HG03558 (cell line): Measurements from ENCODE around the gene HHIP.
A peak's percentile ranks its signal among the peaks of the same experiment; 100 is the strongest.

Source experiments
- ATAC-seq: cut with Tn5 transposase; IDR thresholded peaks from one replicate; pipeline ENCODE4 v1.9.1; 2021; ENCODE audit warnings: moderate number of reproducible peaks; ENCODE audit not compliant: unreplicated experiment; ENCODE audit errors: extremely low read depth

HHIP gene

GRCh38 chr4:144645631-144646522, at the start of gene HHIP:
Gene HHIP (plus strand): TSS chr4:144646156. CDS start chr4:144646676, 520 bp downstream.
- no peak for ATAC-seq

GRCh38 chr4:144597171-144597570, 48.8 kb upstream of the HHIP start:
- no peak for ATAC-seq

GRCh38 chr4:144599621-144600020, 46.3 kb upstream of the HHIP start:
- ATAC-seq, result no peak

- ATAC-seq, result no peak
Observed at GRCh38 chr4:144611850-144612249, 34.1 kb upstream of the HHIP start.

GRCh38 chr4:144614850-144615585, 30.9 kb upstream of the HHIP start:
- no peak for ATAC-seq

- ATAC-seq, result no peak
Observed at GRCh38 chr4:144621681-144622080, 24.3 kb upstream of the HHIP start.

- ATAC-seq, result no peak
Observed at GRCh38 chr4:144627663-144628076, 18.3 kb upstream of the HHIP start.

- no peak for ATAC-seq
Observed at GRCh38 chr4:144633215-144633614, 12.7 kb upstream of the HHIP start.

- peak; percentile 99 for ATAC-seq
Observed at GRCh38 chr4:144634978-144635747, 10.8 kb upstream of the HHIP start.

- no peak for ATAC-seq
Observed at GRCh38 chr4:144644368-144645101, 1.4 kb upstream of the HHIP start.

GRCh38 chr4:144645102-144645630, 790 bp upstream of the HHIP start:
- no peak for ATAC-seq

- ATAC-seq, result no peak
Observed at GRCh38 chr4:144646523-144647094, 653 bp downstream of the HHIP start.

- ATAC-seq, result no peak
Observed at GRCh38 chr4:144647095-144647561, 1.2 kb downstream of the HHIP start.

GRCh38 chr4:144647590-144647989, 1.6 kb downstream of the HHIP start:
- no peak for ATAC-seq

GRCh38 chr4:144648042-144648441, 2.1 kb downstream of the HHIP start:
- ATAC-seq, result no peak

GRCh38 chr4:144649646-144650045, 3.7 kb downstream of the HHIP start:
- no peak for ATAC-seq

GRCh38 chr4:144650311-144651005, 4.5 kb downstream of the HHIP start:
- no peak for ATAC-seq

- ATAC-seq, result no peak
Observed at GRCh38 chr4:144653781-144654545, 8.0 kb downstream of the HHIP start.
